ENCODE data around the gene SORBS2. TPM values are rescaled to one million over a fixed set of nuclear protein-coding genes. Genes with fewer than 3 reads are reported as not detected.

SORBS2 gene
- total and polyA plus RNA-seq, 2 donors (not counting 3 experiments of a cell fraction or from before 2014, with no cell fraction given), result 69.8 to 82.5 TPM

DNA sequence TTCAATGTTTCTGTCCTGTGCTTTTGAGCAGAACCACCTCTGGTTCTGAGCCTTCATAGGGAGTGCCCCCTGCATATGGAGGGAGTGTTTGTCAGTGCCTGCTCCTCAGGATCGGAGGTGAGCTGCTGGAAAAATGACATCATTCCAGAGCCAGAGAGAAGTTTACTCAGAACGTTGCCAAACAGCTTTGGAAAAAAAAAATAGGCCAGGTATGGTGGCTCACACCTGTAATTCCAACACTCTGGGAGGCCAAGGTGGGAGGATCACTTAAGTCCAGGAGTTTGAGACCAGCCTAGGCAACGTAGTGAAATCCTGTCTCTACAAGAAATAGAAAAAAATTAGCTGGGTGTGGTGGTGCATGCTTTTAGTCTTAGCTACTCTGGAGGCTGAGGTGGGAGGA is 249.5 kb downstream of the SORBS2 start:
- H3K4me3 ChIP-seq (replicated peaks in 1 of 3; ENCODE audit: insufficient read depth in 1 of 3, low read depth in 1 of 3, low read length in 3 of 3), result no peak overlapping the region
- intact Hi-C loops (cut with micrococcal nuclease) (no loop called here), dilution Hi-C loops (cut with MboI; ENCODE audit: extremely low pct_ligation_motif_present, low sequenced_read_pairs) (no loop called here)
- TF ChIP-seq, protein P1, sequence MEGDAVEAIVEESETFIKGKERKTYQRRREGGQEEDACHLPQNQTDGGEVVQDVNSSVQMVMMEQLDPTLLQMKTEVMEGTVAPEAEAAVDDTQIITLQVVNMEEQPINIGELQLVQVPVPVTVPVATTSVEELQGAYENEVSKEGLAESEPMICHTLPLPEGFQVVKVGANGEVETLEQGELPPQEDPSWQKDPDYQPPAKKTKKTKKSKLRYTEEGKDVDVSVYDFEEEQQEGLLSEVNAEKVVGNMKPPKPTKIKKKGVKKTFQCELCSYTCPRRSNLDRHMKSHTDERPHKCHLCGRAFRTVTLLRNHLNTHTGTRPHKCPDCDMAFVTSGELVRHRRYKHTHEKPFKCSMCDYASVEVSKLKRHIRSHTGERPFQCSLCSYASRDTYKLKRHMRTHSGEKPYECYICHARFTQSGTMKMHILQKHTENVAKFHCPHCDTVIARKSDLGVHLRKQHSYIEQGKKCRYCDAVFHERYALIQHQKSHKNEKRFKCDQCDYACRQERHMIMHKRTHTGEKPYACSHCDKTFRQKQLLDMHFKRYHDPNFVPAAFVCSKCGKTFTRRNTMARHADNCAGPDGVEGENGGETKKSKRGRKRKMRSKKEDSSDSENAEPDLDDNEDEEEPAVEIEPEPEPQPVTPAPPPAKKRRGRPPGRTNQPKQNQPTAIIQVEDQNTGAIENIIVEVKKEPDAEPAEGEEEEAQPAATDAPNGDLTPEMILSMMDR (IDR thresholded peaks at IDR 0.05; ENCODE audit: extremely low read depth in 1 of 2, insufficient read depth in 1 of 2, low read depth in 1 of 2, low read length in 2 of 2), result no peak
- TF ChIP-seq POLR2AphosphoS5 (IDR thresholded peaks at IDR 0.05; ENCODE audit: insufficient read depth, low read depth, low read length) (no peak), MYC (IDR thresholded peaks at IDR 0.05; ENCODE audit: low read depth, low read length) (no peak), POLR2A (IDR thresholded peaks at IDR 0.05; ENCODE audit: low read depth, low read length) (no peak), EZH2 (IDR thresholded peaks at IDR 0.05; ENCODE audit: borderline replicate concordance, low read depth, low read length, severe bottlenecking) (no peak), JUN (IDR thresholded peaks at IDR 0.05; ENCODE audit: borderline replicate concordance, insufficient read depth, insufficient read length, low read depth) (no peak), GATA2 (IDR thresholded peaks at IDR 0.05; ENCODE audit: insufficient read depth, insufficient read length, low read depth, low read length) (no peak), FOS (IDR thresholded peaks at IDR 0.05; ENCODE audit: borderline replicate concordance, insufficient read depth, low read length) (no peak)
- TF ChIP-seq, protein P2, sequence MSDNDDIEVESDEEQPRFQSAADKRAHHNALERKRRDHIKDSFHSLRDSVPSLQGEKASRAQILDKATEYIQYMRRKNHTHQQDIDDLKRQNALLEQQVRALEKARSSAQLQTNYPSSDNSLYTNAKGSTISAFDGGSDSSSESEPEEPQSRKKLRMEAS (IDR thresholded peaks at IDR 0.05; ENCODE audit: insufficient read depth, insufficient read length), result no peak
- no peak overlapping the region for H2AFZ ChIP-seq (ENCODE audit: low read depth, low read length)
- H3K9me1 ChIP-seq (replicated peaks; ENCODE audit: control insufficient read depth, extremely low read depth, insufficient read depth, low read length), result no peaks in the 10 kb centered on the region
- no peak overlapping the region for H3K9ac ChIP-seq (replicated peaks; ENCODE audit: extremely low read depth, insufficient read depth, low read length)
- no peaks in the 10 kb centered on the region for H4K20me1 ChIP-seq (replicated peaks; ENCODE audit: control insufficient read depth, extremely low read depth, insufficient read depth, low read length)
- no peak for DNase-seq (ENCODE audit: low read depth, low spot score)
- CTCF ChIA-PET, result interaction anchor here (1.2 to 1.3 kb wide), 2 partner anchors 8 to 35 kb away, joined by 3 to 4 read pairs; no protein-coding TSS in a partner anchor
- peaks cover 24% of the 10 kb centered on the region for H3K4me1 ChIP-seq (ENCODE audit: control insufficient read depth, extremely low read depth, insufficient read depth, low read length)
- POLR2A ChIA-PET, result interaction anchor here (0.9 kb wide), 1 partner anchor 27 kb away, joined by 3 read pairs; the partner anchor contains the start of gene PDLIM3
- H3K27me3 ChIP-seq (ENCODE audit: control insufficient read depth in 2 of 2, insufficient read depth in 2 of 2, low read length in 2 of 2), result no peaks in the 10 kb centered on the region
- no peak for FAIRE-seq
- no peak overlapping the region for H3K27ac ChIP-seq (ENCODE audit: insufficient read depth, low read depth, low read length)
- H3K9me3 ChIP-seq (replicated peaks; ENCODE audit: control insufficient read depth, insufficient read depth, low read length), result no peaks in the 10 kb centered on the region
- BruUV-seq (replicated peaks), result no TSS peak
- no peak overlapping the region for H3K4me2 ChIP-seq (ENCODE audit: insufficient read depth, low read length)
- no peaks in the 10 kb centered on the region for H3K36me3 ChIP-seq (ENCODE audit: control insufficient read depth in 2 of 2, extremely low read depth in 1 of 2, insufficient read depth in 2 of 2, low read length in 2 of 2)
- H3K79me2 ChIP-seq (ENCODE audit: control insufficient read depth, insufficient read depth, low read length), result no peaks in the 10 kb centered on the region

Data from endothelial cell of umbilical vein (primary cell).